Parathyroid adenoma (tissue), 2 donors: ENCODE data around the gene ENTREP3.

ENCODE experiments used
- H2AFZ ChIP-seq: fragments of 300-600 bp; sonication (generic); one replicate; pipeline ENCODE4 v1.7.0; 2017; ENCODE audit warnings: antibody characterized with exemption, mild to moderate bottlenecking
- H3K27ac ChIP-seq: fragments of 300-600 bp; sonication (generic); one replicate; pipeline ENCODE4 v1.7.0; 2017
- H3K27me3 ChIP-seq: fragments of 300-600 bp; sonication (generic); one replicate; pipeline ENCODE4 v1.7.0; 2017; ENCODE audit warnings: low read length; ENCODE audit not compliant: control insufficient read depth, insufficient read depth
- H3K36me3 ChIP-seq: fragments of 300-600 bp; sonication (generic); one replicate; pipeline ENCODE4 v1.7.0; 2017; ENCODE audit warnings: low read length; ENCODE audit not compliant: control insufficient read depth, insufficient read depth
- H3K4me1 ChIP-seq: fragments of 300-600 bp; sonication (generic); one replicate; pipeline ENCODE4 v1.7.0; 2017; ENCODE audit warnings: control low read depth
- H3K4me2 ChIP-seq: fragments of 300-600 bp; sonication (generic); one replicate; pipeline ENCODE4 v1.7.0; 2017; ENCODE audit warnings: low read length
- H3K4me3 ChIP-seq: fragments of 300-600 bp; sonication (generic); one replicate; pipeline ENCODE4 v1.7.0; 2017; ENCODE audit warnings: low read depth, low read length
- H3K79me2 ChIP-seq: fragments of 300-600 bp; sonication (generic); one replicate; pipeline ENCODE4 v1.7.0; 2017; ENCODE audit warnings: control low read depth
- H3K9ac ChIP-seq: fragments of 300-600 bp; sonication (generic); one replicate; pipeline ENCODE4 v1.7.0; 2017; ENCODE audit warnings: mild to moderate bottlenecking
- H3K9me3 ChIP-seq: fragments of 300-600 bp; sonication (generic); one replicate; pipeline ENCODE4 v1.7.0; 2017; ENCODE audit warnings: low read length; ENCODE audit not compliant: control insufficient read depth
- CTCF ChIP-seq: fragments of 300-600 bp; sonication (generic); IDR thresholded peaks from one replicate; pipeline ENCODE4 v1.7.0; 2017; ENCODE audit warnings: antibody characterized with exemption, mild to moderate bottlenecking
- donor health status: primary hyperparathyroidism.

ENTREP3 gene, protein sequence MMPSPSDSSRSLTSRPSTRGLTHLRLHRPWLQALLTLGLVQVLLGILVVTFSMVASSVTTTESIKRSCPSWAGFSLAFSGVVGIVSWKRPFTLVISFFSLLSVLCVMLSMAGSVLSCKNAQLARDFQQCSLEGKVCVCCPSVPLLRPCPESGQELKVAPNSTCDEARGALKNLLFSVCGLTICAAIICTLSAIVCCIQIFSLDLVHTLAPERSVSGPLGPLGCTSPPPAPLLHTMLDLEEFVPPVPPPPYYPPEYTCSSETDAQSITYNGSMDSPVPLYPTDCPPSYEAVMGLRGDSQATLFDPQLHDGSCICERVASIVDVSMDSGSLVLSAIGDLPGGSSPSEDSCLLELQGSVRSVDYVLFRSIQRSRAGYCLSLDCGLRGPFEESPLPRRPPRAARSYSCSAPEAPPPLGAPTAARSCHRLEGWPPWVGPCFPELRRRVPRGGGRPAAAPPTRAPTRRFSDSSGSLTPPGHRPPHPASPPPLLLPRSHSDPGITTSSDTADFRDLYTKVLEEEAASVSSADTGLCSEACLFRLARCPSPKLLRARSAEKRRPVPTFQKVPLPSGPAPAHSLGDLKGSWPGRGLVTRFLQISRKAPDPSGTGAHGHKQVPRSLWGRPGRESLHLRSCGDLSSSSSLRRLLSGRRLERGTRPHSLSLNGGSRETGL

GRCh38 chr1:155255243-155256007 lies at the start of gene ENTREP3:
Gene ENTREP3 (minus strand): TSS chr1:155255483. CDS start chr1:155254877, 606 bp downstream.
- H3K9me3 ChIP-seq = no peaks in the 10 kb centered on the region
- peaks cover 4% of the 10 kb centered on the region for H3K4me1 ChIP-seq
- H3K36me3 ChIP-seq = no peaks in the 10 kb centered on the region
- peak within 1 kb of the TSS; percentile 93 for H3K27ac ChIP-seq
- H3K9ac ChIP-seq = peak within 1 kb of the TSS; percentile 37
- H2AFZ ChIP-seq = peak within 1 kb of the TSS; percentile 85
- H3K27me3 ChIP-seq = no peaks in the 10 kb centered on the region
- no peaks in the 10 kb centered on the region for H3K79me2 ChIP-seq
- peak within 1 kb of the TSS; percentile 63 for H3K4me3 ChIP-seq
- peak within 1 kb of the TSS; percentile 77 for H3K4me2 ChIP-seq
- no peak for TF ChIP-seq CTCF

DNA sequence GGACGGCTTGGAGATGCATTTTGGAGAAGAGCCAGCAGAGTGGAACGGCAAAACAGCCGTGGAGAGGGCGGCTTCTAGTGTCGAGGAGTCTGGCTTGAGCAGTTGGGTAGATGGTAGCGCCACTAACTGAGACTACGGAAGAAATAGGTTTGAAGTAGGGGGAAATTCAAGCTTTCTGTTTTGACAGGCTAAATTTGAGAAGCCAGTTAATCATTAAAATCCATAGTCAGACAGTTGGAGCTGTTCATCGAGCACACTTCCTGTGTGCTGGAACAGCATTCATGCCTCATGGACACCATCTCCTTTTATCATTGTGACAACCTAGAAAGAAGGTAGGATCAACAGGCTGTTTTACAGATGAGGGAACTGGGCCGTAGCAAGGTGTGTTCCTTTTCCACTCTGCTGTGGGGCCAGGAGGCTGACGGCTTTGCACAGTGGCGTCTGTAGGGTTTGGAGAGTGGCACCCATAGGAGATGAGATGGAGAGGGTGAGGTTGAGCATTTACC lies 49.3 kb upstream of the ENTREP3 start:
- no peak overlapping the region for H2AFZ ChIP-seq
- no peaks in the 10 kb centered on the region for H3K36me3 ChIP-seq
- peaks cover under 1% of the 10 kb centered on the region for H3K79me2 ChIP-seq
- no peak for TF ChIP-seq CTCF
- H3K27ac ChIP-seq = no peak overlapping the region
- H3K4me3 ChIP-seq = no peak overlapping the region
- H3K9ac ChIP-seq = no peak overlapping the region
- peaks cover 3% of the 10 kb centered on the region for H3K4me1 ChIP-seq
- H3K4me2 ChIP-seq = no peak overlapping the region
- no peaks in the 10 kb centered on the region for H3K27me3 ChIP-seq
- H3K9me3 ChIP-seq = no peaks in the 10 kb centered on the region

- Histone ChIP-seq H2AFZ (no peak within 1 kb of the TSS), H3K4me2 (no peak within 1 kb of the TSS), H3K9ac (no peak within 1 kb of the TSS), H3K9me3 (no peaks in the 10 kb centered on the region), H3K27me3 (no peaks in the 10 kb centered on the region), H3K4me3 (no peak within 1 kb of the TSS), H3K79me2 (no peaks in the 10 kb centered on the region), H3K36me3 (no peaks in the 10 kb centered on the region), H3K4me1 (no peaks in the 10 kb centered on the region), H3K27ac (no peak within 1 kb of the TSS)
- no peak for TF ChIP-seq CTCF
These were observed 46.1 kb upstream of the ENTREP3 start, which contains the start of gene PKLR for GRCh38 chr1:155301342-155301841. Gene PKLR (minus strand): TSS chr1:155301438. CDS start chr1:155301395, 43 bp downstream.

DNA sequence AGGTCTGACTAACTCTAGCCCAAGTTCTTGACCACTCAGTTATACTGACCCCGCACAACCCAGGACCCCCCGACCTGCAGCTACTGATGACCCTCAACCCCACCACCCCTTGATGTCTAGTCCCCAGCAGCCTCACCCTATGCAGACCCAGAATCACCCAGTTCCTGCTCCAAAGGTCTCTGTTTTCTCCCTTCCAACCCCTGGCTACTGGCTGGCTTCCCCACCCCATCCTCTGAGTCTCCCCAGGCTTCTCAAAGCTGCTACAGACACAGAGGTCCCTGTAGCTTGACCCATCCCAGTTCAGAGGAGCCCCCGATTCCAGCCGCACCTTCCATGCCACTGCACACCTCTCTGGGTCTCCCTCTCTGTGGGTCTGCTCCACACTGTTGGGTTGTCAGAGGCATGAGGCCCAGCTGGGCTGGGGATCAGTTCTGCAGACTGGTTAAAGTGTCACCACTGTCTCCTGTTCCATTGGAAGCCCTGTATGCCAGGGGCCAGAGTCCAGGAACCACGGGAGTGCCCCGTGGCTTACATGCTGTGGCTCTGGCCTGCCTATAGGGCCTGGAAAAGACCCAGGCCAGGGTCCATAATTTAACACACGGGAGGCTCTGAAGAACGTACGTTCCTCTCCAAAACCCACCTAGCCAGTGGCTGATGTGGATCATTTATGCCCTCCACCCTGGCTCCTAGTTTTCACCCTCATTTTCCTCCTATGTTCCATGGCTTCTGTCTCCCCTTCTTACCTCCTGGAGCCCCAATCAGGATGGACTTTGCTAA lies 45.5 kb upstream of the ENTREP3 start:
- H3K4me3 ChIP-seq = no peak overlapping the region

More for the DNA sequence above, 45.5 kb upstream of the ENTREP3 start:
- TF ChIP-seq CTCF = no peak
- Histone ChIP-seq H3K36me3 (no peaks in the 10 kb centered on the region), H2AFZ (no peak overlapping the region), H3K9me3 (no peaks in the 10 kb centered on the region), H3K9ac (no peak overlapping the region), H3K79me2 (no peaks in the 10 kb centered on the region), H3K27me3 (no peaks in the 10 kb centered on the region), H3K27ac (no peak overlapping the region), H3K4me2 (no peak overlapping the region), H3K4me1 (no peaks in the 10 kb centered on the region)
